T-helper 1 cell (primary cell): ENCODE results near the gene KCNIP1.

Source experiments
- DNase-seq, 5 donors: peaks; one replicate each; pipeline ENCODE4 v3.0.0-alpha.2; 2012 to 2020
- total RNA-seq, 4 donors: gene quantifications; one replicate each; lab custom pipeline; 2026; lab: John Stamatoyannopoulos, UW

Gene KCNIP1
- 0 reads per million in 4 donors for total RNA-seq

DNA sequence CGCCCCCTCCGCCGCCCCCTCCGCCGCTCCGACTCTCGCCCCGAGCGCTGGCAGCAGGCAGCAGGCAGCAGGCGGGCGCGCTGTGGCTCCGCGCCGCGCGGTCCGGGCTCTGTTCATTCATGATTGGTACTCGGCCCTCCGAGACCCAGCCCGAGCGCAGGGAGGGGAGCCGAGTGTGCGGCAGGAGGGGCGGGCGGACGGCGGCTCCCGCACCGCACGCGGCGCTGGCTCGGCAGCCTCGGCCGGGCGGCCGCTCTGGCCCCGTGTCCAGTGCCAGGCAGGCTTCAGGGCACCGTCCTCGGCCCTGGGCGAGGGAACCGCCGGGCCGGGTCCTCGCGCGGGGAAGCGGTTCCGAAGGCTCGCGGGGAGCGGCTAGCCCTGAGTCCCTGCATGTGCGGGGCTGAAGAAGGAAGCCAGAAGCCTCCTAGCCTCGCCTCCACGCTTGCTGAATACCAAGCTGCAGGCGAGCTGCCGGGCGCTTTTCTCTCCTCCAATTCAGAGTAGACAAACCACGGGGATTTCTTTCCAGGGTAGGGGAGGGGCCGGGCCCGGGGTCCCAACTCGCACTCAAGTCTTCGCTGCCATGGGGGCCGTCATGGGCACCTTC lies at the start of gene KCNIP1:
Gene KCNIP1, plus strand, starts transcription at position 31 of the 607 bp plus-strand sequence.
- no peak for DNase-seq

DNA sequence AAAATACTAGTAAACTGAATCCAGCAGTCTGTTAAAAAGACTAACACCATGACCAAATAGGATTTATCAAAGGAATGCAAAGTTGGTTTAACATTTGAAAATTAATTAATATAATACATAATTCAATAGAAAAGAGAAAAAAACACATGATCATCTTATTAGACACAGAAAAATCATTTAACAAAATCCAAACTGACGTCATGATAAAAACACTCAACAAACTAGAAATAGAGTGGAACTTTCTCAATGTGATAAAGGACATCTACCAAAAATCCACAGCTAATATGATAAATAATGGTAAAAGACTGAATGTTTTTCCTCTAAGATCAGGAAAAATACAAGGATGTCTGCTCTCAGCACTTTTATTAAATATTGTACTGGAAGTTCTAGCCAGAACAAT lies 40.4 kb upstream of the KCNIP1 start:
- no peak for DNase-seq

DNA sequence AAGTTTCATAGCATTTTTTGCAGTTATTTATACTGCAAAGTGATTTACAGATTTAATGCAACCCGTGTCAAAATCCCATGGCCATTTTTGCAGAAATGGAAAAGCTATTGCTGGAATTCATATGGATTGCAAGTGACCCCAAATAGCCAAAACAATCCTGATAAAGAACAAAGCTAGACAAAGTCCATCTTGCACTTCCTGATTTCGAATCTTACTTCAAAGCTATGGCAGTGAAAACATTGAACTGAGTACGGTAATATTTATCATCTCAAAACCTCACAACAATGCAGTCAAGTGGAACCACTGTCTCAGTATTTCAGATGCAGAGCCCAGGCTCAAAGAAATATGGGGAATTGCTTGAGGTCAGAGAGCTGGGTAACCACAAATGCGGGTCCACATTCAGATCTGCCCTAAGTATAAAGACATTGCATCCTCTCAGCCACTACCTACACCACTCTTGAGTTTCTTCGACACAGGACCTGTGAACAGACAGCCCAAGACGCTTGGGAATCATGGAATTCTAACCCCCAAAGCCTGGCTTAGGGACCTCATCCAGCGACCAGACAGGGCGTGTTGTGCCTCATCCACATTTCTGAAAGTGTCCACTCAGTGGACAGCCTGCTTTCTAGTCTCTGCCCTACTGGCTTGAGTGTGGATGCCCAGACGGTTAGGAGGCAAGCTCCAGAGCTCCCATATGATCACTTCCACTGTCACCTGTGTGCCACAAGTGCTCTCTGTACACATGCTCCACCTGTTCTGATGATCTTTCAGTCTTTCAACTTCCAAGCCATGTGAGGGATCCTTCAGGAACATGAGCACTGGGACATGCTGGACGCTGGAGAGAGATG lies 39.3 kb upstream of the KCNIP1 start:
- DNase-seq: no peak

DNA sequence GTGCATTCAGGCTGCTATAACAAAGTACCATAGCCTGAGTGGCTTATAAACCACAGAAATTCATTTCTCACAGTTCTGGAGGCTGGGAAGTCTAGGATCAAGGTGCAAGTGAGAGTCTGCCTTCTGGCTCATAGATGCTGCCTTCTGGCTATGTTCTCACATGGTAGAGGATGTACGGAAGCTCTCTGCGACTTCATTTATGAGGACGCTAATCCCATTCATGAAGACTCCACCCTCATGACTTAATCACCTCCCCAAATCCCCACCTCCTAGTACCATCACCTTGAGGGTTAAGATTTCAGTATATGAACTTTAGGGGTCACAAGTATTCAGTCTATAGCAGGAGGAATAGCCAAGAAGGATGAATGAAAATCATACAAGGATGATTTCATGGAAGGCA lies 37.3 kb upstream of the KCNIP1 start:
- DNase-seq: no peak

DNA sequence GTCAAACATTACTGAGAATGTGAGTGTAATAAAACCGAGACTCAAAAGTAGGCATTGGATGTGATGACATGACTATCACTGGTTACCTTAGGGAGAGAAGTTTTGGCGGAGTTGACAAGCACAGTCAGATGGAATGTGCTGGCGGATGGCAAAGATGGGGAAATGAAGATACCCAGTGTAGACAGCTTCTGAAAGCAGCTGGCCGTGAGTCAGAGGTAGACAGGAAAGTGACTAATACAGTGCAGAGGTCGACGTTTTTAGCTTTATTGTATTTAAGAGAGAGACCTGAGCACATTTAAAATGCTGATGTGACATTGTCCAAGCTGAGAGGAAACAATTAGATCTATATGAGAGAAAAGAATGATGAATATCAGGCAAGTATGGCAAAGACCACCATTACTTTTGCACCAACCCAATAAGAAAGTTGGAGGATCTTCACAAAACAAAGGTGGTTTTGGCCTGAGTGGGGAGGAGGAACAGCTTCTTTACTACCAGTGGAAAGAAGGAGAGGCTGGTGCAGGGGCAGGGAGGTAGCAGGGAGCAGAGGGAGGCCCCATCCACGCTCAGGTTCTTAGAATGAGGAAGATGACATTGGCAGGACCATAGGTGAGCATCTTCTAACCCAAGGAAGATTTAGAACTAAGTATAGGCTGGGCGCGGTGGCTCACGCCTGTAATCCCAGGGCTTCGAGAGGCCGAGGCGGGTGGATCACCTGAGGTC lies 36.7 kb upstream of the KCNIP1 start:
- peak in 1 of 5 donors; percentile 67 for DNase-seq

DNA sequence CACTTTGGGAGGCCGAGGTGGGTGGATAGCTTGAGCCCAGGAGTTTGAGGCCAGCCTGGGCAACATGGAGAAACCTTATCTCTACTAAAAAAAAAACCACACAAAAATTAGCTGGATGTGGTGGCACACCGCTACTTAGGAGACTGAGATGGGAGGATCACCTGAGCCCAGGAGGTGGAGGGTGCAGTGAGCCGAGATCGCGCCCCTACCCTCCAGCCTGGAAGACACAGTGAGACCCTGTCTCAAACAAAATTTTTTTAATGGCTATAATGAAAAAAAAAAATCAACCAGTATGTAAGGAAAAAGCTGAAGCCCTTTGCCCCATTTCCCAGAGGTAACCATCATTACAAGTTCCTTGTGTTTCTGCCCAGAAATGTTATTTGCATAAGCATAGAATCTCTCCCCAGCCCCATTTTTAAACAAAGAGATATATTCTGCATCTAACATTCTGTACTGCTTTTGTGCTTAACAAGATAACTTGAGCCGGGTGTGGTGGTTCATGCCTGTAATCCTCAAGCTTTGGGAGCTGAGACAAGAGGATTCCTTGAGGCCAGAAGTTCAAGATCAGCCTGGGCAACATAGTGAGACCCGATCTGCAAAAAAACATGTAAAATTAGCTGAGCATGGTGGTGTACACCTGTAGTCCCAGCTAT lies 35.1 kb upstream of the KCNIP1 start:
- no peak for DNase-seq

DNA sequence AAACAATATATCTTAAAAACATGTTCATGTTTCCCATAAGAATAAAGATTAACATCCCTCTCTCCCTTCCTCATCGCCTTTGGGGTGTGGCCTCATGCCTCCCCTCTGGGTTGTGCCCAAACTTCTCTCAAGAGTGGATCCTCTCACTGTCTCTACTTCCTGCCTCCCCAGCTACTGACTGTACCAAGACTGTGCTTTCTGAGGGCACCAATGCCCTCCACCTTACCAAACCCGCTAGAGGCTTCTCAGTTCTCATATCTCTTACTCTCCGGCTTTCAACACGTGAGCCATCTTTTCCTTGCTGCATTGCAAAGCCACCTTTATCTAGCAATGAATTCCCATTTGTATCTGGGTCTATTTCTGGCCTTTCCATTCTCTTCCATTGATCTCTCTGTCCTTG lies 34.4 kb upstream of the KCNIP1 start:
- DNase-seq: no peak

DNA sequence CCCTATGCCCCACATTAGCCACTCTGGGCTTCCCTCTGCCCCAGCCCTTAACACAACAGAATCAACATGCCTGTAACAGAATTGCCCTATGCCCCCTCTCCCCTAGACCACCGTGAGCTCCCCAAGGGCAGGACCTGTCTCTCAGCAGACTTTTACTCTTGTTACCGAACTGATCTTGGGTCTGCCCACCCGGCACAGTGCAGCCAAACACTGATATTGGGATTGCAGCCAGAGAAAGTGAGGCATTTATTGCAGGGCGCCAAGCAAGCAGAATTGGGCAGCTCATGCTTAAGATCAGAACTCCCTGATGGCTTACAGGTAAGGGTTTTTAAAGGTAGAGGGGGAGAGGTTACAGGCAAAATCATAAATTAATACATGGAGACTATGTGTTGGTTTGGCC lies 33.5 kb upstream of the KCNIP1 start:
- no peak for DNase-seq

DNA sequence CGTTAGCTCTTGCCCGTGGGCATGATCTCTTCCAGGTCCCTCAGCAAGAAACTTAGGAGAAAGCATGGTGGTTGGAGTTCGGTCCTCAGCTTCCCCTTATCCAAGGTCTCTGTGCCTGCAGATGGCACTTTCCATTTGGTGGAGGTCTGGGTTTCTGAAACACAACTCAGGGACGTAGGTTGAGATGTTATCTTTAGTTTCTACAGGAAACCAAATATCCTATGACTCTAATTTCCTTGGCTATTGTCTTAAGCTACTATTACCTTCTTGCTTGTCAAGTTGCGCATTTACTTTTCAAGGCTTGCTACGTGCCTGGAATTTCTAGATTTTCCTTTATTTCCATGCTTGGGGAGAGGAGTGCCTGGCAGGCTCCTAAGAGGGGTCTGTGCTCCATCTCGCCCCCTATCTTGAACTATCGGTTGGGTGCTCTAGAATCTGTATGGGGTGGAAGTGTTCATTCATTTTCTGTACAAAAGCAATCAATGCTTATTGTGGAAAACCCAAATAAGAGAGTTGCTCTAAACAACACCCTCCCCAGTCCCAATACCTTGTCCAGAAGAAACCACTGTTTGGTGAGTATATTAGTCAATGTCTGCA lies 32.9 kb upstream of the KCNIP1 start:
- no peak for DNase-seq

DNA sequence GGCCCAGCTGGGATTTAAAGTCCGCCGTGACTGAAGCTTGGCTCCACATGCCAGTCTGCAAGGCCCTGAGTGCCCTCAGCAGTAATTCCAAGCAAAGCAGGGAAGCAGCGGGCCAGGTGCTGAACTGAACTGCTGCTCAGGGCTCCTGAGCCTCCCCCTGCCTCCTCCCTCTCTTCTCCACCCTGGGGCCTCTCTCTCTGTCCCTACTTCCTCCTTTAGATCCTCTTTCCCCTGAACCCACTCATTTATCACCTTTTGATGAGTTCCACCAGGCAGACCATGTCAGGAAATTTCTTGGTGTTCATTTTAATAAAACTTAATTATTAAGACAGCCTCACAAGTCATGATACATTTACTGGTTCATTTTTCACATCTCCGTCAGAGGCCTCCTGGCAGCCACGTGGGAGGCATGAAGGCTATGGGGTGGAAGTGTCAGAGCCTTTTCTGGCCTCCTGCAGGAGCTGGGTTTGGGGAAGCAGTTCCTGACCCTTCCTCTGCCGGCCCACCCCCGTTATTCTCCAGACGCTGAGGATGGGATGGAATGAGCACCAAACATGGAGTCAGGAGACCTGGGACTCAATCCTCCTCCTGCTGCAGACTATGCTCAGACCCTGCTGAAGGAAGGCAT lies 32.2 kb upstream of the KCNIP1 start:
- no peak for DNase-seq

DNA sequence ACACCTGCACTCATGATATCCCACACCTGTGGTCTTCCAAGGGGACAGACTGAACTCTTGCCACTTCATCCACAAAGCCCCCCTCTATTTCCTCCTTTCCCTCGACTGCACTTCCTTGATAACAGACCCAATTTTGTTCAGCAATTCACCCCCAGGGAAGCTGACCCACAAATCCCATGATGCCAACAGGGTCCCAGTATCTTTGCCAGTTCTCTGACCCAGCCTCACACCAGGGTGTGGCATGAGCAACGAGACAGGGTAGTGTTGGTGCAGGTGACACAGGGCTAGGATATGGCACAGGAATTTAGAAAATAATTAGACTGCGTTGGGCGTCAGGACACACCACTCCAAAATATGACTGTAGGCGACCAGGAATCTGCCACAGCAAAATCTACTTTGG lies 30.2 kb upstream of the KCNIP1 start:
- no peak for DNase-seq

DNA sequence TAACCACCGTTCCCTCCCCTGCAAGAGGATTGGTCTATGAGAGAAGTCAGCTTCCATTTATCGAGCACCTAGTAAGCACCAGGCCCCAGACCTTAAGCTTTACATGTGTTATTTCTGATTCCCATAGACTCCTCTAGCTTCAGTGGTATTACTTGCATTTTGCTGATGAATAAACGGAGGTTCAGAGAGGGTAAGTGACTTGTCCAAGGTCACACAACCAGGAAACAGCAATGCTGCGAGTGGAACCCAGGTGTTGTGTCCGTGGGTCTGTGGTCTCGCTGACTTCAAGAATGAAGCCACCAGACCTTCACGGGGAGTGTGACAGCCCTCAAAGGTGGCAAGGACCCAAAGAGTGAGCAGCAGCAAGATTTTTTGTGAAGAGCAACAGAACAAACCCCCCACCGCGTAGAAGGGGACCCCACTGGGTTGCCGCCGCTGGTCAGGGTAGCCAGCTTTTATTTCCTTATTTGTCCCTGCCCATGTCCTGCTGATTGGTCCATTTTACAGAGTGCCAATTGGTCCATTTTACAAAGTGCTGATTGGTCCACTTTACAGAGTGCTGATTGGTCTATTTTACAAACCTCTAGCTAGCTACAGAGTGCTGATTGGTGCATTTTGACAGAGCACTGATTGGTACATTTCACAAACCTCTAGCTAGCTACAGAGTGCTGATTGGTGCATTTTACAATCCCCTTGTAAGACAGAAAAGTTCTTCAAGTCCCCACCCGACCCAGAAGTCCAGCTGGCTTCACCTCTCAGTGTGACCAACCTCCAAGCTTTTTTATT lies 29.1 kb upstream of the KCNIP1 start:
- DNase-seq: no peak

DNA sequence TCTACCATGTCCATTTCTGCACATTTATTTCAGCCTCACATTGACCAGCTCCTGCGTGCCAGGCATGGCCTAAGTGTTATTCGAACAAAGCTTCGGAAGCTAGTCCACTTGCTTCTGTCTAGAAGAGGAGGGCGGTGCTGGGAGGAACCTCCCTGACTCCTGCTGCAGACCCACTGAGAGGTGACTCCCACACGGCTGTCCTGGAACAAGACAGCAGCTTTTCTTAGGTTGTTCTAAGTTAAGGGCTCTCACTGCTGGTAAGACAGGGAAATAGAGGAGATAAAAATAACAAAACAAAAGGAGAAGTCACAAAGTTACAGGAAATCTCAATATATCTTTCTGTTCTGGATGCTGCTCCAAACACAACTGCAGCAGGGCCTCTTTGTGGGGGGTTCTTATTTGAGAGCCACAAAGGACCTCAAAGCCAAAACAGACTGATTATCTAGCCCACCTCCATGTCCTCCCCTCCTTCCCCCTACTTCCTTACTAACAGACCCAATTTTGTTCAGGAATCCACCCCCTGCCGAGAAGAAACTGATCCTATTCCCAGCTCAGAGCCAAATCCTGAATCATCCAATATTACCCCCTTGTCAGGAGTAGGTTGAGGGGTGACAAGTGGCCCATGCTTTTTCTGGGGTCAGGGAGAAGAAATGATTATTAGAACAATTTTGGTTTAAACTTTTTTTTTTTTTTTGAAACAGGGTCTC lies 28.4 kb upstream of the KCNIP1 start:
- no peak for DNase-seq

DNA sequence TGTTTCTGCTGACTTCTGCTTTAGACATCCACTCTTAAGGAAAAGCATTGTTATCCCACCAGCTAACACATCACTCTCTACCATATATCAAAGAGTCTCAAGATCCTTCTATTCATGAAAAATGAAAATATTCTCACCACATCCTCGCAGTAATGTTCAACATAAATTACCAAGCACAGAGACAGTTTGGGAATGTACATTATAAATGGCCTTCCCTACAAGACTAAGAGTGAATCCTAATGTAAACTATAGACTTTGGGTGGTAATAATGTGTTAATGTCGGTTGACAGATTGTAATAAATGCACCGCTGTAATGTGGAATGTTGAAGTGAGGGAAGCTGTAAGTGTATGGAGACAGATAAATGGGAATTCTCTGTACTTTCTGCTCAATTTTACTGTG lies 27.1 kb upstream of the KCNIP1 start:
- no peak for DNase-seq

DNA sequence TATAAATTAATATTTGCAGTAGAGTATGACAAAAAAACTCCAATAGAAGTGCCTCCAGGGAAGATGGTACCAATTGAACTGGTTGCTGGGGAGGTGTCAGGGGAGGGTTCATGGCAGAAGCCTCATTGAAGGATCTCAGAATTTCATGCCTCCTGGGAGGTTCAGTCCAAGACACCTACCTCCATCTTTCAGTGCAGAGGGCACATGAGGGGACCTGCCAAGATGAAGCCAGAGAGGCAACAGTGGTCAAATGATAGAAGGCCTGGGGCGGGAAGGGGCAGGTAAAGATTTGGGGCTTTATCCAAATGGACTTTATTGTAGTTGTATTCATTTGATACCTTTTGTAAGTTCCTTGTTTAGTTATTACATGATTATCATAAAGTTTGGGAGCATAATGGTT lies 25.9 kb upstream of the KCNIP1 start:
- no peak for DNase-seq

DNA sequence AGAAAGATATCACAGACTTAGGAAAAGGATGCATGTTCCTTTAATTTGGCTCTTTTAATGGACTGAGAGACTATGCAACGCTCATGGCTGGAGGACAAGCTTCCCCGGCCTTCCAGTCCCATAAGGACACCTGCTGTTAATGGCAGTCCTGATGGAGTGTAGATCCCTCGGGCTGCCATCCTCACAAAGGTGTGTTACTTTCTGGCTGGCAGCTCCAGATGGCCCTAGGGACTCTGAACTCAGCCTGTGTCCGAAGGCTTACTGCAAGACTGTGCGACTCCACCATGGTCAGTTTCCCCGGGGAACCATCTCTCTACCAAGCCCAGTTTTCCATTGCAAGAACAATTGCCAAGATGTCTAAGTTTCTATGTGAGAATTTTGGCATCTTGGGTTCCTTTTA lies 25.5 kb upstream of the KCNIP1 start:
- DNase-seq: no peak

DNA sequence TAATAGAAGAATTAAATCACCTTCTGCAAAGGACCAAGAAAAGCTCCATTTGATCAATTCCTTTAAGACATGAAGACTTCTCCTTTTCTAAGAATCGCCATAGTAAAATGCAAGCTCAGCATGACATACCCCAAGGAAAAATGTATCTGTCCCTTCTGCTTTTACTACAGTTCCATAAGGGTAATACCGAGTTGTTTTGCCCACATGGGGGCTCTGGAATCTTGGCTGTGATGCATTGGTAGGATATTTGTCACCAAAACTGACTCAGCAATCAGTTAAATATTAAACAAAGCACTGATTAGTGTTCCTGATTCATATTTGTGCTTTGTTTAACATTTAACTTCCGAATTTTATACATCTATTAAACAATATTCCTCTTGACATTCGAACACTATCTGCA lies 24.3 kb upstream of the KCNIP1 start:
- DNase-seq: no peak

DNA sequence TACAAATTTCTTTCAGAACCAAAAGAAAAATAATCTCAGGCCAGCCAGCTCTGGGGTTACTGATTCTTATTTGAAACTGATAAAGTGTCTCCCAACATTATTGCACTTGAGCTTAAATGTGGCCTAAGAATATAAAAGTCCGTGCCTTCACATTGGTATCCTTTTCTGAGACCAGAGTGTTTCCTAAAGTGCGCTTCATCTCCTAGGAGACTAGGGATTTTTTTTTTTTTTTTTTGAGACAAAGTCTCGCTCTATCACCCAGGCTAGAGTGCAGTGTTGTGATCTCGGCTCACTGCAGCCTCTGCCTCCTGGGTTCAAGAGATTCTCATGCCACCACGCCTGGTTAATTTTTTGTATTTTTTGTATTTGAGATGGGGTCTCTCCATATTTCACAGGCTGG lies 23.6 kb upstream of the KCNIP1 start:
- no peak for DNase-seq

DNA sequence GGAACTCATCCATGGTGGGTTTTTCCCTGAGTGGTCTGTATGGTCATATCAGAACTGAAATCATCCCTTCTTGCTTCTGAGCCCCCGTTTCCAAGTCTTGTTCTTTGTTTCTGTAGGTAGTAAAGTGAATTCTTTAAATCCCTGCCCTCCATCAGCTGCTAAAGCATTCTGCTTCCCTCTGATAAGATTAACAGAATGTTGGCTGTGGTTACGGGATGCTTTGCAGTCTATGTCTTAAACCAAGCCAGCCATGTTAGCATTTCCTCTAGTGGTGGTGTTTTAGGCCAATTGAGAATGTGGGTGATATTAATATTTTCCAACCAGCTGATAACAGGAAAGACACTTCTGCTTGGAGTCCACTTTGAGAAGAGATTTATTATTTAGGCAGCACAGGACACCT lies 22.0 kb upstream of the KCNIP1 start:
- DNase-seq: no peak

DNA sequence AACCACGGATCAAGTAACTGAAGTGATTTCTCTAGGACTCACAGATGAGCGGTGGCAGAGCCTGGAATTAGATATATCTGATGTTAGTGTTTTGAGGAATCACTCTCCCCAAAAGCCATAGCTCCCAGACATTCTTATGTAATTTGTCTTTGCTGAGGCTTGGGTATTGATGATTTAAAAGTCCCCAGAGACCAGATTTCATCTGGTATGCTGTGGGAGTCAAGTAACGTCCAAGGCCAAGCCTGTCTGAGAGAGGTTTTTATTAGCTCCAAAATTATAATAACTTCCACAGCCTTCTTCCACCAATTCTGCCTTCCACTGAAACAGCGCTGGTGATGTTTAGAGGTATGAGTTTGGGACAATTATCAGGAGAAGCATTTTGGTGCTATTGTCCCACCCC lies 21.3 kb upstream of the KCNIP1 start:
- DNase-seq: no peak
